Measurements from ENCODE around the gene SENP5. TPM values are rescaled to one million over a fixed set of nuclear protein-coding genes. Genes with fewer than 3 reads are reported as not detected.

SENP5 gene
- total RNA-seq, 1 donor from 2014 or later: 19.7 TPM

DNA sequence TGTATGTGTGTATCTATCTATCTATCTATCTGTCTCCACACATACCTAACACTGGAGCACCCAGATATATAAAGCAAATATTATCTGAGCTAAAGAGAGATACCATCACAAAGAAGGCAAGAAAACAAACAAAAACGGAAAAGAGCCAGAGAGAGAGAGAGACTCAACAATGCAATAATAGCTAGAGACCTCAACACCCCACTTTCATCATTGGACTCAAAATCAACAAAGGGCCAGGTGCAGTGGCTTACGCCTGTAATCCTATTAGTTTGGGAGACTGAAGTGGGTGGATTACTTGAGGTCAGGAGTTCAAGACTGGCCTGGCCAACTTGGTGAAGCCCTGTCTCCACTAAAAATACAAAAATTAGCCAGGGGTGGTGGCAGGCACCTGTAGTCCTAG, 51.2 kb downstream of the SENP5 start:
- TF ChIP-seq, protein P1, sequence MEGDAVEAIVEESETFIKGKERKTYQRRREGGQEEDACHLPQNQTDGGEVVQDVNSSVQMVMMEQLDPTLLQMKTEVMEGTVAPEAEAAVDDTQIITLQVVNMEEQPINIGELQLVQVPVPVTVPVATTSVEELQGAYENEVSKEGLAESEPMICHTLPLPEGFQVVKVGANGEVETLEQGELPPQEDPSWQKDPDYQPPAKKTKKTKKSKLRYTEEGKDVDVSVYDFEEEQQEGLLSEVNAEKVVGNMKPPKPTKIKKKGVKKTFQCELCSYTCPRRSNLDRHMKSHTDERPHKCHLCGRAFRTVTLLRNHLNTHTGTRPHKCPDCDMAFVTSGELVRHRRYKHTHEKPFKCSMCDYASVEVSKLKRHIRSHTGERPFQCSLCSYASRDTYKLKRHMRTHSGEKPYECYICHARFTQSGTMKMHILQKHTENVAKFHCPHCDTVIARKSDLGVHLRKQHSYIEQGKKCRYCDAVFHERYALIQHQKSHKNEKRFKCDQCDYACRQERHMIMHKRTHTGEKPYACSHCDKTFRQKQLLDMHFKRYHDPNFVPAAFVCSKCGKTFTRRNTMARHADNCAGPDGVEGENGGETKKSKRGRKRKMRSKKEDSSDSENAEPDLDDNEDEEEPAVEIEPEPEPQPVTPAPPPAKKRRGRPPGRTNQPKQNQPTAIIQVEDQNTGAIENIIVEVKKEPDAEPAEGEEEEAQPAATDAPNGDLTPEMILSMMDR (conservative IDR thresholded peaks at IDR 0.05; ENCODE audit: low read depth, low read length): no peak
- DNase-seq (ENCODE audit: low read depth): no peak
- H3K4me3 ChIP-seq (ENCODE audit: low read depth, low read length): no peak overlapping the region

DNA sequence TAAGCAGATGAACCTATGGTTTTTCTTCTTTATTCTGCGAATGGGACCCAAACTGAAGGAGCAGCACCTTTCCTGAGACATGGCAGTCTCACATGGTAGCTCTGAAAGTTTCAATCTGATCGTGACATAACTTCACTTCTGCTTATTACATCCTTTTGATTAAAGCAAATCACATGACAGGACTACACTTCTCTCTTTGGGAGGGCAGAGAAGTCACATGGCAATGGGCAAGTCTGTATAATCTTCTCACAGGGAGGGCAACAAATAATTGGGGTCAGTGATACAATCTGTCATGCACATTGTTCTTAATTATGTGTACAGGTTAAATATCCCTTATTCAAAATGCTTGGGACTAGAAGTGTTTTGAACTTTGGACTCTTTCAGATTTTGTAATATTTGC, 53.0 kb downstream of the SENP5 start:
- TF ChIP-seq, protein P1 (conservative IDR thresholded peaks at IDR 0.05; ENCODE audit: low read depth, low read length): no peak
- no peak overlapping the region for H3K4me3 ChIP-seq (ENCODE audit: low read depth, low read length)
- DNase-seq (ENCODE audit: low read depth): no peak

DNA sequence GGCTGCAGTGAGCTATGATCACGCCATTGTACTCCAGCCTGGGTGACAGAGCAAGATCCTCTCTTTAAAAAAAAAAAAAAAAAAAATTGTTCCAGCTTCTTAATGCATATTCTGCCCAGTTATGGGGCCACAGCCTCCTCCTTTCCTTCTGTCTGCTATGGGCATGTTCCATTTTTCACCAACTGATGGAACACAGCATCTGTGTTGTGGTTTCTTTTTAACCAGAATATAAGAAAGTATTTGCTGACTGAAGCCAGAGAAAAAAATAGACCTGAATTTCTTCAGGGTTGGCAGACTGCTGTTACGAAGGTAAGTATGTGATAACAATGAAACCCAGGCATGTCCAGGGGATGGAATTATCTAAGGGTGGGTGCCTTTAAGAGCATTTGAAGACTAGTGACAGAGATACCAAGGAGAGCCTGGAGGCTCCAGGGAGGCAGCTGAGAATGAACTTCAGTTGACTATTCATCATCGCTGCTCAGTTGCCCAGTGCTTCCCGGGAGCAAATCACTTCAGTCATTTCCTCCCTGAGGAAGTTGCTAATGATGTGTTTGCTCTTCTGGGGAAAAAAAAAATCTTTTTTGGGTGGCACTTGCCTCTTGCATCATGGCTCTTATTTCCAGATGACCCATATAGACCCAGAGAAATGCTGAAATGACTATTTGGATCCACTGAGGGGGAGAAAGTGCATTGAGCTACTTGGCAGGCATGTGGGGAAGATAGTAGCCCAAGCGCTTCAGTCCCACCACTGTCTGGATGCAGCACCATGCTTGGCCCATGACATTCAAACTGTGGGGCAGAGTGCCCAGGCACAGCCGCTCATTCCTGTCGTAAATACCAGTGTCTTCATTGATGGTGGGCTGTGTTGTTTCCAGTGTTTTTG, 60.1 kb downstream of the SENP5 start:
- no peak for DNase-seq (ENCODE audit: low read depth)
- TF ChIP-seq, protein P1 (conservative IDR thresholded peaks at IDR 0.05; ENCODE audit: low read depth, low read length): no peak
- no peak overlapping the region for H3K4me3 ChIP-seq (ENCODE audit: low read depth, low read length)

DNA sequence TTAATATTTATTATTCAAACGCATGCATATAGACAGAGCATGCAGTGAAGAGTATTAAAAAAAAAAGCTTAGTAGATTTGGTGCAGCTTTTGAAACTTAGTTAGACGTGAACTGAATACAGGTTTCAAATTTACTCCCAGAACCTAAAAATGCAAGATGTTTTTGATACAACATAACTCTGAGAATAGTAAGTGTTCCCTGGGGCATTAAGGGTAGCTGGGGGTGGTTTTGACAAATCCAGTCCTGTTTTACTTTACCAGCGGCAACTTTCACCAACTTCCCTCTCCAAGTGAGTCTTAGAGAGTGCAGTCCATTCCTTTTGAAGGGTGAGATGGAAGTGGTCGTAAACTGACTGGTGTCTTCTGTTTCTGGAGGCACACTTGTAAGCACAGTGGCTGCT, 63.4 kb downstream of the SENP5 start:
- TF ChIP-seq, protein P1 (conservative IDR thresholded peaks at IDR 0.05; ENCODE audit: low read depth, low read length): no peak
- no peak for DNase-seq (ENCODE audit: low read depth)

DNA sequence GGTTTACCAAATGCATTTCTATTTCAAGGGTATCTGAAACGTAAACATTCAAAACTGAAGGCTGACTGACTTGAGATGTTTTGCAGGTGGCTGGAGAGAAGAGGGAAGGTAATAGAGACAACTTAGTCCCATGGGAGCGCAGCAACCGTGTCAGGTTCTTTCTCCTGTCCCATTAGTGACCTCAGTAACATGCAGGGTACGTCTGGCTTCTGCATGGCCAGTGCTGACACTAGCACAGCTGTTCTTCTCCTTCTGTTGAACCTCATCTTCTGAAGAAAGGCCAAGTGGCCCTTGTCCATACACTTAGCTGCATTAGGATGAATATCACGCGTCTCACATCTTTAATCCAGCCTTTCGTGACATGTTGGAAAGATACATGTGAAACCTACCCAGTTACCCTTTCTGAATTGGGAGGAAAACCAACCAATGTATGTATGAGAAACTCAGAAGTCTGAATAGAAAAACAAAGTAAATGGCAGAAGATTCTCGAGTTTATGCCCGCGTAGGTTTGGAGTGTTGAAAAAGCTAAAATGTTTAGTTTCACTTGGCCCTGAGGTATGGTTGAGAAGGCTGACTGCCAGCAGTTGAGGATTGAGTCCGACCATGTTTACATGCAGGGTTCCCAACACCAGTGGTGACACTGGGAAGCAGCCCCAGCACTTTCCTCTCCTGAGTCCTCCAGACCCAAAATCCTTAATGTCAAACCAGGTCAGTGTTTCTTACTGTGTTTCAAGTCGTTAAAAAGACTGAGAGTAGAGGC, 64.3 kb downstream of the SENP5 start:
- DNase-seq (ENCODE audit: low read depth): no peak
- TF ChIP-seq, protein P1 (conservative IDR thresholded peaks at IDR 0.05; ENCODE audit: low read depth, low read length): no peak
- no peak overlapping the region for H3K4me3 ChIP-seq (ENCODE audit: low read depth, low read length)

More for the DNA sequence above, 63.4 kb downstream of the SENP5 start:
- H3K4me3 ChIP-seq (ENCODE audit: low read depth, low read length): no peak overlapping the region

DNA sequence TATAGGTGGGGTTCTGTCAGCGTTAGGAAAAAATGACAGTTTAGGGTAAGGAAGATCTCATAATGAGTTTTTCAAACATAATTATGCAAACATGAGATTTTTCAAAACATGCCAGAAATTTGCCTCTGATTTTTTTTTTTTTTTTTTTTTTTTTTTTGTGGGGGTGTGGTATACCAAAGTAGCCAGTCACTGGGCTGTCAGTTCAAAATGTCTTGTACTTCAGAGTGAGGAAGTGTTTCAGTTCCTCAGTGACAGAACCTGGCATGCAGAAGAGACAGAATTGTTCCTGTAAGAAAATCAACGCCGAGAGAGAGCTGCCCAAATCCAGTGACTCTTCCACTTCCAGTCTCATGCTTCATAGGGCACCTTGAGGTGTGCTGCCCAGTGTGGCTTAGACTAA, 64.9 kb downstream of the SENP5 start:
- no peak overlapping the region for H3K4me3 ChIP-seq (ENCODE audit: low read depth, low read length)
- TF ChIP-seq, protein P1 (conservative IDR thresholded peaks at IDR 0.05; ENCODE audit: low read depth, low read length): no peak
- DNase-seq (ENCODE audit: low read depth): no peak
